SKM-1 treated with dmso at 0.1 percent for 144 hours (cell line): Measurements from ENCODE around the gene MBD4.
"Not testable (repeated sequence)": the region's sequence is repeated elsewhere in the genome, so short reads cannot be mapped to it uniquely, and the experiment has no call there.

Source experiments
- DNase-seq: peaks from one replicate; lab custom pipeline; 2025; ENCODE audit not compliant: unreplicated experiment; lab: John Stamatoyannopoulos, UW

The MBD4 gene

GRCh38 chr3:129384594-129385323 lies 55.0 kb downstream of the MBD4 start:
- no peak for DNase-seq

GRCh38 chr3:129384103-129384502 lies 55.6 kb downstream of the MBD4 start:
- DNase-seq, result not testable (repeated sequence)

DNA sequence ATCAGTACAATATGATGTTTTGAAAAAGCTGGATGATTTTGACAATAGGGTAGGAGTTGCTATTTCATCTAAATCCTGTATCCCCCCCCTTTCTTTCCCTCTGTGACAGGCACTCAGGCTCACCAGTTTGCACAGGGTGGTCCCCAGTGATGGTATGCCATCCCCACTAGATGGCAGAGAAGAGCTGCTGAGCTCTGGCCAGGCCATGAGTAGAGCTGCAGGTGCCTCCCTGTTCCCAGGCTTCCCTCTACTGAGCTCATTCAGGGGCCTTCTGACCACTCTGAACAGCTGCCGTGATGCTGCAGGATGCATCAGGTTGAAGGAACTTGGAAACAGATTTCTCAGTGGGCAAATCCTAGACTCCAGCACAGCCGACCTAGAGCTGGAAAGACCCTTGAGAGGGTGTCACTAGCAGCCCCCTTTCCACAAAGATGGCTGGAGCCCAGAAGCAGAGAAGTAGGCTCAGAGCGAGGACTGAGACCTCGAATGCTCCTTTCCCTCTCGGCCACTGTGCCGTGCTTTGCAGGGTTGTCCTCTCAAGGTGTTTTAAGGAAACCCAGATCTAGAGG lies 56.4 kb downstream of the MBD4 start:
- peak; percentile 27 for DNase-seq

DNA sequence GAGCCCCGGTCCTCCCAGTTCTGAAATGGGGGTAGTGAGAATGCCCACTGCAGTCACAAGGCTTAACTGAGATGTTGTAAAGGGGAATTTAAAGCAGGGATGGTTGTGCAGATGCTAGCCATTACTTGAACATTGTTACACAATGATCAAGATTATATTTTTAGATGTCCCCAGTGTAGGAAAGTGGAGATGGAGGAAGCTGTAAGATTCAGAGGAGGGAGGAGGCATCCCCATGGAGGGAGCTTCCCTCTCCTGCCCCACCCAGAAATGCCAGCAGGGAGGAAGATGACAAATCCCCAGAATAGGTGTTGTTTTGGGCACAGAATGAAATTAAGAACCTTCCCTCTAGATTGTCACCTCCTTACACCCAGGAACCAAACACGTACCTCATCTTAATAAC lies 57.4 kb downstream of the MBD4 start:
- no peak for DNase-seq
